GM12873 (cell line): ENCODE measurements around the gene HMGXB3.

ENCODE experiments used
- CTCF ChIP-seq: IDR thresholded peaks from 2 replicates; pipeline ENCODE4 v1.5.1; 2012; ENCODE audit warnings: low read depth, mild to moderate bottlenecking, moderate library complexity, low read length, control low read depth; ENCODE audit not compliant: insufficient read depth; ENCODE audit errors: missing control alignments

Gene HMGXB3

GRCh38 chr5:149959406-149960236 is 40.9 kb upstream of the HMGXB3 start:
- peak; percentile 78 for TF ChIP-seq CTCF

- TF ChIP-seq CTCF, result no peak
Observed at GRCh38 chr5:149960272-149961185, 40.0 kb upstream of the HMGXB3 start, which contains the start of gene SLC26A2. Gene SLC26A2, plus strand, starts transcription at chr5:149960758. Its CDS starts 16,895 bp downstream, at chr5:149977653.

DNA sequence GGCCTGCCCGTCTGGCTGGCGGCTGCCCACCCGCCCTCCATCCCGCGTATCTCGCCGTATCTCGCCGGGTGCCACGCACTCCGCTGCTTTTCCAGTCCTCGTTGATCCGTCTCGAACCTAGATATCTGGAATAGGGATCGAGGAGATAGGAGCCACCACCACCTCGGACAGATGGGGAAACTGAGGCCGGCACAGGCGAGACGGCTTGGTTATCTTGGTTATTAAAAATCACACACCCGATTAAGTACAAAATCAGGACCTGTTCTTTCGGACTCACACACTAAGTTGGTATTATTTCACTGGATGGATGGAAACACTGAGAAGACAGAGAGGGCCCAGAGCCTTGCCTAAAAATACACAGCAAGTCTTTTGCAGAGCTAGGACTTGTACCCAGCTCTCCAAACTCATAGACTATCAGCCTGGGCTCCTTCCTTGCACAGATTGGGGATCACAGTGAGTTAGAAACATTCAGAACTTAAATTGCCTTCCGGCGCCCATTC is 39.3 kb upstream of the HMGXB3 start:
- TF ChIP-seq CTCF, result no peak

- TF ChIP-seq CTCF, result peak; percentile 40
Observed at GRCh38 chr5:149961957-149962409, 38.6 kb upstream of the HMGXB3 start.

DNA sequence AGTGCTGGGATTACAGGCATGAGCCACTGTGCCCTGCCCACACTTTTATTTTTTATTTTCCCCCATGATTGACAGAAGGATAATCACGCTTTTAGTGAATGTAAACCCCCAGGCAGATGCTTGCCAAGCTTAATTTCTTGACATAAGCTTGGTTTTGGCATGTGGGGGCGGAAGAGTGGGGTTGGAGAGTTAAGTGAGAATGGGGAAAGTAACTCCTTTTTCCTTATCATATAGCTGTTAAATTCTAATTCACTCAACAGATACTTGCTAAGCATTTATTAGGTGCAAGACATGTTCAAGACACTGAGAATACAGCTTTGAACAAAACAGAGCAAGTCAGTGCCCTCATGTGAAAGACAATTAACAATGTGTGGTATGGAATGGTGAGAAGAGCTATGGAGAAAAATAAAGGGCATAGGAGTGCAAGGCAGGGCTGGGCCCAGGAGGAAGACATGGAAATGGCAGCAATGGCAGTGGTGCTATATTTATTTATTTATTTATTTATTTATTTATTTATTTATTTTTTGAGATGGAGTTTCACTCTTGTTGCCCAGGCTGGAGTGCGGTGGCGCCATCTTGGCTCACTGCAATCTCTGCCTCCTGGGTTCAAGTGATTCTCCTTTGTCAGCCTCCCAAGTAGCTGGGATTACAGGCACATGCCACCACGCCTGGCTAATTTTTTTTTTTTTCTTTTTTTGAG is 37.8 kb upstream of the HMGXB3 start:
- no peak for TF ChIP-seq CTCF

DNA sequence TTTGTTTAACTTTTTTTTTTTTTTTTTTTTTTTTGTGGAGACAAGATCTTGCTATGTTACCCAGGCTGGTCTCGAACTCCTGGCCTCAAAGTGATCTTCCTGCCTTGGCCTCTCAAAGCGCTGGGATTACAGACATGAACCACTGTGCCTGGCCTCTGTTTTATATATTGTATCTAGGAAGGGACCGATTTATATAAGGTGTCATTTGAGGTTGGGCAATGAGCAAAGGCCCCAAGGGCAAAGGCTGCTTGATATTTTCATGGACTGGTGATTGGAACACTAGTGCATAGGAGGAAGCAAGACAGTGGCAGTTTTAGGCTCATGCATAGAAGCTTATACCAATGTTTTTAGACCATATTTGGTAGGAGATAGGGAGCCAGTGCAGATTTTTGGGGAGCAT is 36.8 kb upstream of the HMGXB3 start:
- no peak for TF ChIP-seq CTCF
